ENCODE data around the gene AP1M2.

- TF ChIP-seq POLR2A (IDR thresholded peaks at IDR 0.05) = no peak
- TF ChIP-seq CTCF (IDR thresholded peaks at IDR 0.05) = no peak
- TF ChIP-seq POLR2AphosphoS5 (IDR thresholded peaks at IDR 0.05; ENCODE audit: insufficient read depth in 1 of 2, low read depth in 1 of 2) = no peak
Observed at GRCh38 chr19:10523135-10523636, 63.9 kb downstream of the AP1M2 start.
